Left cardiac atrium (tissue), 4 donors: ENCODE data around the gene SSB. TPM values are rescaled to one million over a fixed set of nuclear protein-coding genes. Genes with fewer than 3 reads are reported as not detected.
"Not testable (repeated sequence)": the region's sequence is repeated elsewhere in the genome, so short reads cannot be mapped to it uniquely, and the experiment has no call there.

Experiments used
- ATAC-seq, 2 donors: fragments of 200-7000 bp; cut with Tn5 transposase; one replicate each; pipeline ENCODE4 v1.9.1; 2020; ENCODE audit warnings: mild to moderate bottlenecking in 2 of 2, moderate library complexity in 2 of 2
- DNase-seq: peaks from one replicate; pipeline ENCODE4 v3.0.0-alpha.2; 2020
- intact Hi-C, 2 donors: fragments of 100-400 bp; cut with DNase I; formaldehyde crosslinking; loops; one replicate each; pipeline versions ENCODE4 v1.14.1 to v1.15.1; 2022 to 2023
- total RNA-seq, 2 donors: library from RNA; stranded (reverse); fragmentation: NEBNext Ultra II Directional; extraction: Animal tissue kit (Norgen Biotek cat#: 25700); gene quantifications; one replicate each; pipeline ENCODE4 v1.2.1, GENCODE V29; 2021
- donor health status: DM: no; HTN: yes; CAD: no.
- donor health status: DM: no; HTN: yes; CAD: no; lungs with severe emphysema.
- donor health status: DM: yes; HTN: yes; CAD: no.
- donor health status: Dilated cardiomyopathy.

SSB gene
- total RNA-seq, 2 donors from 2014 or later: 57.4 to 75.3 TPM

- intact Hi-C loops: loop anchor here (2.0 to 5.0 kb wide), 3 partner anchors 53 to 104 kb away; no protein-coding TSS in a partner anchor
- ATAC-seq: peak; percentile 69 to 75
Measured at GRCh38 chr2:169824373-169825333, 26.0 kb downstream of the SSB start, which contains the start of gene METTL5. METTL5 (minus strand) TSS chr2:169824905; CDS start chr2:169824597, 308 bp downstream.

DNA sequence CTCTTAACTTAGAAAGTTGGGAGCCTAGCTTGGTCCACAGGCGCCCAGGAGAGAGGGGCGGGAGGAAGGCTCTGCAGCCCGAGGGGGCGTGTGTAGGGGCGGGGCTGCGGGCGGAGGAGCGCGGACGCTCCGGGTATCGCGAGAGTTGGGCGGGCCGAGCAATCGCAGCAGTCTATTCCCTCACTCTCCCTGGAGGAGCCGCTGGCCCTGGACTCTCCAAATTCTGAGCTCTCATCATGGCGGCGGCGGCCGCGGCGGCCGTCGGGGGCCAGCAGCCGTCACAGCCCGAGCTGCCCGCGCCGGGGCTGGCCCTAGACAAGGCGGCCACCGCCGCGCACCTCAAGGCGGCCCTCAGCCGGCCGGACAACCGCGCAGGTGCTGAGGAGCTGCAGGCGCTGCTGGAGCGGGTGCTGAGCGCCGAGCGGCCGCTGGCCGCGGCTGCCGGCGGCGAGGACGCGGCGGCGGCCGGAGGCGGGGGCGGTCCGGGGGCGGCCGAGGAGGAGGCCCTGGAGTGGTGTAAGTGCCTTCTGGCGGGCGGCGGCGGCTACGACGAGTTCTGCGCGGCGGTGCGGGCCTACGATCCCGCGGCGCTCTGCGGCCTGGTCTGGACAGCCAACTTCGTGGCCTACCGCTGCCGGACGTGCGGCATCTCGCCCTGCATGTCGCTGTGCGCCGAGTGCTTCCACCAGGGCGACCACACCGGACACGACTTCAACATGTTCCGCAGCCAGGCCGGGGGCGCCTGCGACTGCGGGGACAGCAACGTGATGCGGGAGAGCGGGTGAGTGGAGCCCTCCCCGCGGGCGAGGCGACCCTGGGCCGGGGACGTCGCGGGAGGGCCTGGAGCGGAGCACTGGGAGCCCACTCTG, 28.8 kb downstream of the SSB start, which contains the start of gene UBR3:
UBR3 (plus strand) TSS at position 183 of the 869 bp plus-strand sequence; CDS start at position 237, 54 bp downstream.
- ATAC-seq (peak; percentile 92 to 94), DNase-seq (peak; percentile 96)
- intact Hi-C loops: loop anchor here (5.0 kb wide), 2 partner anchors 50 to 100 kb away; no protein-coding TSS in a partner anchor

More at GRCh38 chr2:169824373-169825333, 26.0 kb downstream of the SSB start, which contains the start of gene METTL5:
- peak; percentile 87 for DNase-seq

DNA sequence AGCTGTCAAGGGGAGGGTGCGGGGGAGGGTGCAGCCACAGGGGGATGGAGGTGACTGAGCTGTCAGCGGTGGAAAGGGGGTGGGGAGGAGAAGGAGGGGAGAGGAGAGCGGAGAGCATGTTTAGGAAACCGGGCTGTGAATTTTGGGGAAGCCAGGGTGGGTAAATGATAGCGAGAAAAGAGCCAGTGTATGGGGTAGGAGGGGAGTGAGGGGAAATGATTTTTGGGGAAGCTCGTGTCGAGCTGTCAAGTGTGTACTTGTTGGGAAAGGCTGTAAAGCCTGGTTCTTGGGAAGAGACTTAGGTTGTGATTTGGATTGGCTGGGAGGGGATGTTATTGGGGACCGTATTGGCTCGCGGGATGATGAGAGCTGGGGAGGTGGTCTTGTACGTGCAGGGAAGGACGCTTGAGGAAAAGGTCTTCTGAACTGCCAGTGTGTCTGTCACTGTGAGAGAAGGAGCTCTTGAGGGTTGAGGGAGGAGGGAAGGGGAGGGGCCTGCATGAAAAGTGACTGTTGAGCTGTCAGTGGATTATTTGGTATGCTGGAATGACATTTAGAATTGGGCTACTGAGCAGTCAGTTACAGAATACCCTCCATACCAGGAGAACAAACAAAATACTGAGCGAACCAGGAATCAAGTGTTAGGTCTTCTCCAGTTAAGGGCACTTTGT, 29.6 kb downstream of the SSB start:
- DNase-seq (no peak), ATAC-seq (peak; percentile 47 to 53)
- intact Hi-C loops: loop anchor here (5.0 kb wide), 2 partner anchors 49 to 99 kb away; no protein-coding TSS in a partner anchor

DNA sequence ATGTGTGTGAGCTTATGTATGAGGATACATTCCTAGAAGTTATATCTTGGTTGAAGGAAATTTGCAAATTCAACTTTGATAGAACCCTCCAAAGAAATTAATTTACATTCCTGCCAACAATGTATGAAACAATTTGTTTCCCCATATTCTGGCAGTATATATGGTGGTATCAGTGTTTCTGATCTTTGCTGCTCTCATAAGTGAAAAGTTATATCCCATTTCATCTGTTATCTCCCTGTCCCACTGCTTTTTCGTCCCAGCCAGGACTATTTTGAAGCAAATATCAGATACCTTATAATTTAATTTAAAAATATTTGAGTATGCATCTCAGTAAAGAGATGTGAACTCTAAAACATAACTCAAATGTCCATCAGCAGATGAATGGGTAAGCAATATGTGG, 35.7 kb downstream of the SSB start:
- DNase-seq (no peak), ATAC-seq (no peak)
- intact Hi-C loops: no loop called here

GRCh38 chr2:169838743-169839489, 40.2 kb downstream of the SSB start:
- intact Hi-C loops: no loop called here
- ATAC-seq: peak in 1 of 2 donors; percentile 34

GRCh38 chr2:169839954-169840746, 41.5 kb downstream of the SSB start:
- ATAC-seq (peak; percentile 45 to 73), DNase-seq (no peak)
- intact Hi-C loops: no loop called here

More at GRCh38 chr2:169838743-169839489, 40.2 kb downstream of the SSB start:
- no peak for DNase-seq

- intact Hi-C loops: no loop called here
- ATAC-seq: peak in 1 of 2 donors; percentile 22
- DNase-seq: no peak
Measured at GRCh38 chr2:169840747-169841142, 42.1 kb downstream of the SSB start.

- ATAC-seq, intact Hi-C loops, DNase-seq: not testable (repeated sequence)
Measured at GRCh38 chr2:169841625-169842024, 43.0 kb downstream of the SSB start.

DNA sequence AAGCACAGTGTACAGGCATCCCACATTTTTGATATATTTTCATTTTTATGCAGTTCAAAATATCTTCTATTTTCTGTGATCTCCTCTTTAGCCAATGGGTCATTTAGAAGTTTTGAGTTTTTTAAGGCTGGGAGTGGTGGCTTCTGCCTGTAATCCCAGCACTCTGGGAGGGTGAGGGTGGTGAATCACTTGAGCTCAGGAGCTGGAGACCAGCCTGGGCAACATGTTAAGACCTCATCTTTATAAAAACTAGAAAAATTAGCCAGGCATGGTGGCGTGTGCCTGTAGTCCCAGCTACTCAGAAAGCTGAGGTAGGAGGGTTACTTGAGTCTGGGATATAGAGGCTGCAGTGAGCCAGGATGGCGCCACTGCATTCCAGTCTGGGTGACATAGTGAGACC, 46.3 kb downstream of the SSB start:
- DNase-seq: no peak
- intact Hi-C loops: no loop called here
- no peak for ATAC-seq

- DNase-seq, intact Hi-C loops: not testable (repeated sequence)
Measured at GRCh38 chr2:169848959-169849693, 50.5 kb downstream of the SSB start.

DNA sequence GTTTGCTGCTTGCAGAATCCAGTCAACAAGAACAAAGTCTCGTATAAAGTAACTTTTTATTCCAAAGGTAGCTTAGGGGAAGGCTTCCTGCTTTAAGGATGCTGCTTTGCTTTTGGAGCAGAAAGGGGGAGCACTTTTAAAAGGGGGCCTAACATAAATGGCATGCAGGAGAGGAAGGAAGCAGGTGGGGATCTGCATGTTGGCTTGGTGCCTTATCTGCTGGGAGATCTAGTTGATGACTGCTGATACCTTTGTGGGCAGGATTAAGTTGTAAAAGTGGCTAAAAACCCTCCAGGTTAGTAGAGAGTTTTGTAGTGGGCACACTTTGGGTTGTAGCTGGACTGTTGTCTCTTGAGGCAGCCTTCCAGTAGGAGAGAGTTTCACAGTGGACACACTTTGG, 51.0 kb downstream of the SSB start:
- no peak for DNase-seq
- ATAC-seq: no peak
- intact Hi-C loops: no loop called here

More at GRCh38 chr2:169848959-169849693, 50.5 kb downstream of the SSB start:
- not testable (repeated sequence) for ATAC-seq

DNA sequence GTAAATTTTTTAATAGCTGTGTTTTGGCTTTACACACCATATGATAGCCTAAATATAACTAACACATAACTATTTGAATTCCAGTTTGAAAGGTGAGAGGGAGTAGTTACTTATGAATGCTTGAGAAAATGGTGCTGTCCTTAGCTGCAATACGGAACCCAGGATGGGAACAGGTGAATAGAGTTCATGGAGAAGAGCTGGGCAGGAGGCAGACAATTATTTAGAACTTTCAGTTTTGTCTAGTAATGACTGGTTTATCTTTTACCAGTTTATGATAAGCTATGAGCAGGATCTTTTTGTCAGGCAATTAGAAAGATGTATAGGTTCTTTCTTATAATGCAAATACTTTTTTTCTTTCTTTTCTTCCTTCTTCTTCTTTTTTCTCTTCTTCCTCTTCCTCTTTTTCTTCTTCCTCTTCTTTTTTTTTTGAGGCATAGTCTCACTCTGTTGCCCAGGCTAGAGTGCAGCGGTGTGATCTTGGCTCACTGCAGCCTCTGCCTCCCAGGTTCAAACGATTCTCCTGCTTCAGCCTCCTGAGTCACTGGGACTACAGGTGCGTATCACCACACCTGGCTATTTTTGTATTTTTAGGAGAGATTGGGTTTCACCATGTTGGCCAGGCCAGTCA, 54.5 kb downstream of the SSB start:
- intact Hi-C loops: no loop called here
- DNase-seq (no peak), ATAC-seq (no peak)

GRCh38 chr2:169855281-169856258, 56.9 kb downstream of the SSB start:
- ATAC-seq, DNase-seq, intact Hi-C loops: not testable (repeated sequence)

- intact Hi-C loops: no loop called here
- no peak for DNase-seq
Measured at GRCh38 chr2:169859423-169859822, 60.8 kb downstream of the SSB start.

GRCh38 chr2:169860149-169860548, 61.5 kb downstream of the SSB start:
- intact Hi-C loops: no loop called here
- ATAC-seq (no peak), DNase-seq (no peak)

More at GRCh38 chr2:169859423-169859822, 60.8 kb downstream of the SSB start:
- ATAC-seq: no peak
